Caki2 (cell line): ENCODE measurements around the gene TBXAS1. TPM values are rescaled to one million over a fixed set of nuclear protein-coding genes. Genes with fewer than 3 reads are reported as not detected.

Experiments used
- DNase-seq: peaks from one replicate; pipeline ENCODE4 v3.0.0-alpha.2; 2015; ENCODE audit warnings: low read depth
- in situ Hi-C: cut with HindIII; loops from 2 replicates; pipeline ENCODE4 v1.10.0; 2016; ENCODE audit warnings: low sequenced_read_pairs, low pct_unique_long_range_greater_than_20kb, mixed read lengths
- total RNA-seq: library from RNA; depleted of rRNA; stranded (reverse); fragments of >200 nt; shearing (Covaris generic); gene quantifications from 2 replicates; pipeline ENCODE4 v1.2.3, GENCODE V29; 2014; ENCODE audit warnings: low replicate concordance

TBXAS1 gene
- total RNA-seq, 1 experiment from 2014 or later = 48.6 TPM

GRCh38 chr7:139850906-139851305 lies 21.8 kb downstream of the TBXAS1 start:
- in situ Hi-C loops = no loop called here
- DNase-seq = no peak

DNA sequence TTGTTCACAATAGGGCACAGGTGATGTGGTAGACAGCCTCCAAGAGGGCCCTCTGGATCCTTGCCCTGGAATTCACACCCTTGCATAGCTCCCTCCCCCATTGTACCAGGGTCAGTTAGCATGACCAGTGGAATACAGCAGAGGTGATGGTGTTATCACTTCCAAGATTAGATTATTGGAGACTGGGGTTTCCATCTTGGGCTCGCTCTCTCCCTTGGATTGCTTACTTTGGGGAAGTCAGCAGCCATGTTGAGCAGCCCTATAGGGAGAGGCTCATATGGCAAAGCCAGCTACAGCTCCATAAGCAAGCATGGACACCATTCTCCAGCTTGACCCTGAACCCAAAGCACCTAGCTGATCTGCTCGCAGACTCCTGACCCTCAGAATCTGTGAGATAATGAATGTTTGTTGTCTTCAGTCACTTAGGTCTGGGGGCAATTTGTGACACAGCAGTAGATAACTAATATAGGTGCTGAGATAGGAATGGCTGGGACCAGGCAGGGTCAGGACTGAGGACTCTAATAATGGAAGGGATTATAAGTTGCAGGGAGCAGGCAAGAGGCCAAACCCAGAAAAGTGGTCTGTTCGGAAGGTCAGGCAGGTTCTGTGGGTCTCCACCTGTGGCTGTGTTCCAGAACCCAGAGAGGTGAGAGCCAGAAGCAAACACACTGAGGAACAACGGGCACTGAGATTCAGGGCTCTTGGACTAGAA lies 22.9 kb downstream of the TBXAS1 start:
- in situ Hi-C loops = no loop called here
- DNase-seq = no peak

GRCh38 chr7:139852482-139852845 lies 23.4 kb downstream of the TBXAS1 start:
- in situ Hi-C loops = no loop called here
- DNase-seq = no peak

- no peak for DNase-seq
- in situ Hi-C loops = no loop called here
These were observed 24.6 kb downstream of the TBXAS1 start for GRCh38 chr7:139853506-139854123.

DNA sequence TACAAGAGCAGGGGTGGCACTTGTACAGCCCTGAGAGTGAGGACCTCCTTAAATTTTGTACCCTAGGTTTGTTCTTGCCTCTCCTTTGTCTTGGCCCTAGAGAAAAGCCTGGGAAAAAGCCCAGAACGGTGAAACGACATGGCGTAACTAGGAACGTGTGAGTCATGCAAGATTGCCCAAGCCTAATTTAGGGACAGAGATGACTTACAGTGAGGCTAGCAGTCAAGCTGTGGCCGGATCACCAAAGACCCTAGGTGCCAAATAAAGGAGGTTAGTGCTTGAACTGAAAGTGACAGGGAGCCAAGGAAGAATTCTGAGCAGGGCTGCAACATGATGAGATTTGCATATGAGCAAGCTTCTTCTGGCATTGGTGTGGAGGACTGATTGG lies 25.1 kb downstream of the TBXAS1 start:
- no peak for DNase-seq
- in situ Hi-C loops = no loop called here

DNA sequence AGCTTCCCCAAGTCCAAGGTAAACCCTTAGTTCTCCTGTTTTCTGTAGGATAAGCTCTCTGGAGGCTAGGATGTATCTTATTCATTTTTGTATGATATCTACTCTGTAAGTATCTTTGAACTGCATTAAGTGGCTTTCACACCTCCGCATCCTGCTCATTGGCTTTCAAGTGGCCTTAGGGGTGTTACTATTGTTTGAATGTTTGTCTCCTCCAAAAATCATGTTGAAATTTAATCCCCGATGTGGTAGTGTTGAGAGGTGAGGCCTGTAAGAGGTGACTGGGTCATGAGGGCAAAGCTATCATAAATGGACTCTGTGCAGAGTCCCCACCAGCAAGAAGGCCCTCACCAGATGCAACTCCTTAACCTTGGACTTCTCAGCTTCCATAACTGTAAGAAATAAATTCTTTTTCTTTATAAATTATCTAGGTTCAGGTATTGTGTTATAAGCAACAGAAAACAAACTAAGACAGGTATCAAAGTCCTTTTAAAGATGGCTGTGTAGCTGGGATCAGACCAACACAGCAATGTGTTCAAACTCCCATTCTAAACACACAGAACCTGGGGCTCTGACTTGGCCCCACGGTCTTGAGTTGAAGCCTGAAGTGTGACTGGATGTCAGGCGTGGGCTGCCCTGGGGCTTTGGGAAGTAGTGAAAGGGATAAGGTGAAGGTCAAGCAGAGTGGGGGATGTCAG lies 25.9 kb downstream of the TBXAS1 start:
- in situ Hi-C loops = no loop called here

DNA sequence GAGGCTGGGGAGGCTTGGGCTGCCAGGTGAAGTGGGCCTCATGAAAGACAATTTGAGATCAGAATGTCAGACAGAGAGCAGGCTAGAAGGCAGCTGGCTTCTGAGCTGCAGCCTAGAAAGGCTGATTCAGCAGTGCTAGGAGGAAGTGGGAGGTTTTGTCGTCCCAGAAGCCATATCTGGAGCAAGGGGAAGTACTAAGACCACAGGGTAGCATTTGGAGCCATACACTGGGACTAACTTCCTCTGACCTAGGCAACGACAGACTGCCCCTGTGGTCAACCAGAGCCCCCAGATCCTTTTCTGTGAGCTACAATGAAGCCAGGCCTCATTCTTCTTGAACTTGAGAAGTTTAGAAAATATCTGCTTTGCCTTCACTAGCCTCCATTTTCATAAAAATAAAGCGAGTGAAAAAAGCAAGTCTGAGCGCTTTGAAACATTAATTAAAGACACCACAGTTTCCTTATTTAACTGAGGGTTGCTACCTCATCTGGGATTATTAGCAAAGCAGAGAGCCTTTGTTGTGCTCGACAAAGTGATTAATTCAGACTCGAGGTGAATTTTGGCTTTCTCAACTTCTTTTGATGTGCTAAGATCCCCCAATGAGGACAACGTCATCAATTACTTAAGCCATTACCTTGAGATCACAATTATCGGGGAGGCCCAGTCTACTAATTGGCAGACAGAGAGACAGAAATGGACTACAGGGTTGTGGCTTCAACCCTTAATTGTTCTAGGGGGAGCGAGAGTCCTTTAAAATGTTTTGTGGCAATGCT lies 26.6 kb downstream of the TBXAS1 start:
- in situ Hi-C loops = no loop called here
- no peak for DNase-seq

More for the DNA sequence above, 25.9 kb downstream of the TBXAS1 start:
- DNase-seq = no peak

- no peak for DNase-seq
- in situ Hi-C loops = no loop called here
These were observed 28.7 kb downstream of the TBXAS1 start for GRCh38 chr7:139857791-139858190.

- in situ Hi-C loops = no loop called here
- DNase-seq = no peak
These were observed 31.2 kb downstream of the TBXAS1 start for GRCh38 chr7:139860090-139860775.

DNA sequence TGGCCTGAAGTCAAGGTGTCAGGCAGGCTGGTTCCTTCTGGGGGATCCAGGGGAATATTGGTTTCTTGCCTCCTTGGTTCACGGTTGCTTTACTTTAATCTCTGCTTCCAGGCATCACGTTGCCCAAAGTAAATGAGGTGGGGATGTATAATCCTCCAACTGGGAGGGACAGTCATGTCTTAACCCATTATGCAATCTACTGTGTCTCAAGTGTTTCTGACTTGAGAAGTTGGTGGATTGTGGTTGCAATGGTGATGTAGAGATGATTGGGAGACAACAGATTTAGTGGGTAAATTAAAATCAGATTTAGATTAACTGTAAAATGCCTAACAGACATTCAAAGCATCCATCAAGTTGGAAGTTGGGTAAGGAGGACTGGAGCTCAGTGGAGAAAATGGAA lies 32.7 kb downstream of the TBXAS1 start:
- in situ Hi-C loops = no loop called here
- no peak for DNase-seq

DNA sequence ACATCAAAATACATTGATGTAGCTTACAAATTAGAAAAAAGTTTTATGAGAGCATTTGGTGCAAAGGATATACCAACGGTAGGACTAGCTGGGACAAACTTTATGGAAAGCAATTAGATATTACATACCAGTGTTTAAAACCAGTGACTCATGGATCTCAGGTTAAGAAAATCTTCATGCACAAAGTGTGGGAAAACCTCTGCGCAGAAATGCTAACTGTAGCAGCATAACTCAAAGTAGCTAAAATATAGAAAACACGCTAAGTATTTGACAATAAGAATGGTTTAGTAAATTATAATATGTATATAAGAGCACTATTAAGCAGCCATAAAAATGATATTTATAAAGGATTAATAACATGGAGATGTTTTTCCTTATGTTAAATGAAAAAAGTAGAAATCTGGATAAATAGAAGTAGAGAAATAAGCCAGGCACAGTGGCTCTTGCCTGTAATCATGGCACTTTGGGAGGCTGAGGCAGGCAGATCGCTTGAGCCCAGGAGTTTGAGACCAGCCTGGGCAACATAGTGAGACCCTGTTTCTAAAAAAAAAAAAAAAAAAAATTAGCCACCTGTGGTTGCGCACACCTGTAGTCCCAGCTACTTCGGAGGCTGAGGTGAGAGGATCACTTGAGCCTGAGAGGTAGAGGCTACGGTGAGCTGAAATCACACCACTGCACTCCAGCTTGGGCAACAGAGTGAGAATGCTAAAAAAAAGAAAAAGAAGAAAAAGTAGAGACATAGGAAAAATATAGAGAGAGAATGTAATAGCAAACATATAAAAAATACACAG lies 37.2 kb downstream of the TBXAS1 start:
- no peak for DNase-seq
- in situ Hi-C loops = no loop called here

GRCh38 chr7:139867847-139868246 lies 38.8 kb downstream of the TBXAS1 start:
- in situ Hi-C loops = no loop called here
- DNase-seq = no peak

DNA sequence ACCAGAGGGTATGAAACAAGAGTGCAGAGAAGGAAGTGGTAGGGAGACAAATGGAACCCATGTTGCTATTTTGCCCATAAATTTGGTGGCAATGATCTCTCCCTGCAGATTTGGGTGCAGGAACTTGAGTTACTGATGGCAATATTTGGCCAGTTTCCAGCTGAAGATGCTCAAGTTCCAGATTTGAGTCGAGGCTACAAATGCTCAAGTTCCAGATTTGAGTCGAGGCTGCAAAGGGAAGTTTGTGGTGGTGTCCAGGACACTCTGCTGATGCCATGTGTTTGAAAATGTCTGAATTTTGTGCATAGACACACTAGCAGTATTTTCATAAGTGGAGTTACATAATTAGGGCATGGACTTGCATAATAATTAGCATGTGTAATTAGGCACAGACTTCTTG lies 40.8 kb downstream of the TBXAS1 start:
- in situ Hi-C loops = no loop called here

DNA sequence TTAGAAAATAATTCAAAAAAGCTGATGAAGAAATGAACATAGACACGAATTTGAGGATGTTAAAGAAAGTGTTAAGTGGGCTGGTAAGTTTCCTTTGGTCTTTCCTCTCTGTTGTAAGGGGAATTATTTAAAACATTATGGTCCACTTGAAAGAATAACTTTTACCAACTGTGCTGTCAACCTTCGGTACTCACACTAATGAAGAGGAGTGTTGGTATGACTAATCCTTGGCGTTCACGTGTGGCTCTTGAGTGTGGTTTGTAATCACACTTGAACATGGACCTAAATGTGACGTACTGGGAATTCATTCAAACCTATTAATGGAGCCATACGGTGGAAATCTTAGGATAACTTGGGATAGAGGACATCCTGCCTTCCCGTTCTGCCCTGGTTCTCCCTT lies 41.3 kb downstream of the TBXAS1 start:
- no peak for DNase-seq
- in situ Hi-C loops = no loop called here

More for the DNA sequence above, 40.8 kb downstream of the TBXAS1 start:
- DNase-seq = no peak

DNA sequence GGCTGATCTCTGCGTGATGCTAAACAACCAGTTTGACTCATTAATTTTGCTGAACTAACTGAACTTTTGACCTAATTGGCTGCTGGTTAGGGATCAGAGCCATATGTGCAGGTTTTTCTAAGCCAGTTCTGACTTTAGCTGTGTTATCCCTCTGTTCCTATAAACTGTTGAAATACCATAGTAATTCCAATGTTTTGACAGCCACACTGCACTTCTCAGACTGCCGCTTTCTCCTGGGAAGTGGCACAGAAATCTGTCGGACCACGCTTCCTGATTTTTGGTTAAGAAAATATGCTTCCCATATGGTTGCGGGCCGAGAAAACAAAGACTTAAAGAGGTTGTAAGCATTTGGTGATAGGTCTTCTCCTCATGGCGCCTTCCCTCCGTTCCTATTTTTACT lies 42.3 kb downstream of the TBXAS1 start:
- in situ Hi-C loops = no loop called here
- no peak for DNase-seq

- DNase-seq = no peak
- in situ Hi-C loops = no loop called here
These were observed 42.8 kb downstream of the TBXAS1 start for GRCh38 chr7:139871820-139872219.

DNA sequence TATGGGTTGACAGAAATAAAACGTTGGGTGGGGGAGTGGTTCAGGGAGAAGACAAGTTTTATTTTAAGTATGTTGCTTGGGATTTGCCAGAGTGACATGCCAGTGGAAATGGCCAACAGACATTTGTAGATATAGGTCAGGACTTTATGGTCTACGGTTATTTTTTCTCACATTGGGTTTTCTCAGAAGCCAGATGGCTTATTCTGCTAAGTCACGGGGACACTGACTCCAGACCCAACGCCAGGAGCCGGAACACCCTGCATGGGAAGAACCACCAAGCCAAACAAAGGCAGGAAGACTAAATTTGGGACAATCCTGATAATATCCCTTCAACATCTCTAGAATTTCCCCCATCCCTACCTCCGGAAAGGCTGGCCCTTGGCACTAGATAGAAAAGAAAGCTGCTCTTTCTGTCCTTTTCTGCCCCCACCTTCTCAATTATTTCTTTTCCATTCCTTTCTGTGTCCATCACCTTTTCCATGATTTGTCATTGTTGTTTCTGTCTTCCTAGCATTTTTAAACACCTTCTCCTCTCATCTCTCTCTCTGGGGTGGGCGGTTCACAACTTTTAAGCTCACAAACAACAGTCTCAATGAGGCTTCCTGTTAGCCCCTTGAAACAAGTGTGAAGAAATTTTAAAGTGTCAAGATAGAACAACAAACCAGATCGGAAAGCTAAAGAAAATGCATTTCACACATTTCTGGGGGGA lies 44.7 kb downstream of the TBXAS1 start:
- in situ Hi-C loops = no loop called here
- DNase-seq = no peak
